Testis (tissue), 3 donors: Measurements from ENCODE around the gene DPP6. TPM values are rescaled to one million over a fixed set of nuclear protein-coding genes. Genes with fewer than 3 reads are reported as not detected.
"Not testable (repeated sequence)": the region's sequence is repeated elsewhere in the genome, so short reads cannot be mapped to it uniquely, and the experiment has no call there.

Experiments
- DNase-seq: peaks from one replicate; pipeline ENCODE4 v3.0.0-alpha.2; 2019
- H3K27ac ChIP-seq, 2 donors: fragments of 200-600 bp; sonication (generic); one replicate each; pipeline ENCODE4 v1.5.1; 2019
- H3K27me3 ChIP-seq: fragments of 200-600 bp; sonication (generic); one replicate; pipeline ENCODE4 v1.5.1; 2019
- H3K36me3 ChIP-seq: fragments of 200-600 bp; sonication (generic); one replicate; pipeline ENCODE4 v1.5.1; 2017; ENCODE audit warnings: low read depth; ENCODE audit errors: missing control alignments
- H3K4me1 ChIP-seq: fragments of 200-600 bp; sonication (generic); one replicate; pipeline ENCODE4 v1.5.1; 2019
- H3K4me3 ChIP-seq, 2 donors: fragments of 200-600 bp; sonication (generic); one replicate each; pipeline ENCODE4 v1.5.1; 2017 to 2019
- H3K9me3 ChIP-seq: fragments of 200-600 bp; sonication (generic); one replicate; pipeline ENCODE4 v1.5.1; 2017
- POLR2A ChIP-seq: fragments of 450-650 bp; IDR thresholded peaks from one replicate; pipeline ENCODE4 v1.6.1; 2017; ENCODE audit warnings: antibody characterized with exemption, mild to moderate bottlenecking, moderate library complexity
- WGBS, 2 donors: methylation state at CpG; one replicate each; pipeline ENCODE4 v1.1.5; 2018; 5-methylcytosine and 5-hydroxymethylcytosine counted together
- intact Hi-C: fragments of 100-400 bp; cut with DNase I; formaldehyde crosslinking; loops from one replicate; pipeline ENCODE4 v1.15.1; 2023; ENCODE audit warnings: low total_unique reads
- polyA plus RNA-seq: library from polyadenylated mRNA; stranded (reverse); fragments of 350-450 nt; fragmentation: Illumina TruSeq; extraction: RNeasy Lipid Tissue Mini Kit (QIAGEN cat#74804); gene quantifications from one replicate; pipeline ENCODE4 v1.2.3, GENCODE V29; 2014; ENCODE audit warnings: low read depth, low replicate concordance; ENCODE audit not compliant: insufficient read depth
- total RNA-seq, 2 donors: library from RNA; depleted of rRNA; stranded (reverse); fragments of >200 nt; gene quantifications; one replicate each; pipeline ENCODE4 v1.2.3, GENCODE V29; 2016
- TF ChIP-seq, protein P1 (sequence below), 3 experiments: fragments of 450-650 bp in 2 of 3; fragments of 200-600 bp in 1 of 3; sonication (generic) in 1 of 3; IDR thresholded peaks; one replicate each; pipeline ENCODE4 v1.5.1; 2016 to 2019; ENCODE audit warnings: antibody characterized with exemption in 3 of 3, mild to moderate bottlenecking in 2 of 3, moderate library complexity in 1 of 3

Gene DPP6
- total and polyA plus RNA-seq, 3 donors from 2014 or later: 26.0 to 78.3 (median 52.8) TPM

DNA sequence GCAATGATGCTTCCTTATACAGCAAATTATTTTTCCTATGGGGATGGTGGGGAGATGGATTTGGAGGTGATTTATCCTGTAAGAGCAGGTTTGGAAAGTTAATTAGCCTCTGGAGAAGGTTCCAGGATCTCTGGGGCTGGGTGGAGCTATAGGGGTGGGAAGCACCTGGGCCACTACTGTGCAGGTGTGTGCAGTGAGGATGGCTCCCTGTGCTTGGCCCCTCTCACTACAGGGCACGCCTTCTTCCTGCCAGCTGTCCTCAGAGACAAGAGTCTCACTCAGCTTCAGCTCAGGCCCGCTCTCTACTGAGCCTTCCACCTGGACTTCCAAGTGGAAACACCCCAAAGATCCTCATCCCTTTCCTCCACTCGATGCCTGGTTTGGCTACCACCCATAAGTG, 111.4 kb downstream of the DPP6 start:
- intact Hi-C loops, H3K4me3 ChIP-seq, H3K27ac ChIP-seq, H3K9me3 ChIP-seq, DNase-seq, H3K27me3 ChIP-seq, H3K4me1 ChIP-seq, H3K36me3 ChIP-seq: not testable (repeated sequence)
- WGBS, 2 donors: 96% methylated on average over 3 of the region's 3 CpGs; no CpG with 5 or more reads in 1 of the 2 donors

- Histone ChIP-seq H3K4me3 (no peak overlapping the region), H3K9me3 (no peaks in the 10 kb centered on the region), H3K27ac (no peak overlapping the region), H3K27me3 (no peaks in the 10 kb centered on the region), H3K36me3 (no peaks in the 10 kb centered on the region), H3K4me1 (no peaks in the 10 kb centered on the region)
- 36 to 39% methylated on average over 4 of the region's 4 CpGs for WGBS, 2 donors
- intact Hi-C loops: no loop called here
- DNase-seq: no peak
- TF ChIP-seq POLR2A: no peak
- TF ChIP-seq, protein P1, sequence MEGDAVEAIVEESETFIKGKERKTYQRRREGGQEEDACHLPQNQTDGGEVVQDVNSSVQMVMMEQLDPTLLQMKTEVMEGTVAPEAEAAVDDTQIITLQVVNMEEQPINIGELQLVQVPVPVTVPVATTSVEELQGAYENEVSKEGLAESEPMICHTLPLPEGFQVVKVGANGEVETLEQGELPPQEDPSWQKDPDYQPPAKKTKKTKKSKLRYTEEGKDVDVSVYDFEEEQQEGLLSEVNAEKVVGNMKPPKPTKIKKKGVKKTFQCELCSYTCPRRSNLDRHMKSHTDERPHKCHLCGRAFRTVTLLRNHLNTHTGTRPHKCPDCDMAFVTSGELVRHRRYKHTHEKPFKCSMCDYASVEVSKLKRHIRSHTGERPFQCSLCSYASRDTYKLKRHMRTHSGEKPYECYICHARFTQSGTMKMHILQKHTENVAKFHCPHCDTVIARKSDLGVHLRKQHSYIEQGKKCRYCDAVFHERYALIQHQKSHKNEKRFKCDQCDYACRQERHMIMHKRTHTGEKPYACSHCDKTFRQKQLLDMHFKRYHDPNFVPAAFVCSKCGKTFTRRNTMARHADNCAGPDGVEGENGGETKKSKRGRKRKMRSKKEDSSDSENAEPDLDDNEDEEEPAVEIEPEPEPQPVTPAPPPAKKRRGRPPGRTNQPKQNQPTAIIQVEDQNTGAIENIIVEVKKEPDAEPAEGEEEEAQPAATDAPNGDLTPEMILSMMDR (IDR thresholded peaks at IDR 0.05): no peak
These were observed 114.9 kb downstream of the DPP6 start for GRCh38 chr7:154167051-154167450.

DNA sequence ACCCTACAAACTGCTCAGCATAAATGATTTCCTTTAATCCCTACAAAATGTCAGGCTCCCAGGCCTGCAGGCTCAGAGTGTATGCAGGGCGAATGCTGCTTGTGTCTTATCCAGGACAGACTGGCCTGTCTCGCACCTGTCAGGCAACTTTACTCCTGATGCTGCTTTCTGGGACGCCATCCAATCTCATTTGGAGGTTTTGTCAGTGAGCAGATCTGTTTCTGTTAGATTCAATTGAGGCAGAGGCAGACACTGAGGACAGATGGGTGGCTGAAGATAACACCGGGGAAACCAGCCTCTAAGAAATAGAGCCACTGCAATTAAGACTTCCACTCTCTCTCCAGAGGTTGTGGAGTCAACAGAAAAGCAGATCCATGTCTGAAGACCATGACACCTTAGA, 115.6 kb downstream of the DPP6 start:
- Histone ChIP-seq H3K4me3 (no peak overlapping the region), H3K9me3 (no peaks in the 10 kb centered on the region), H3K36me3 (no peaks in the 10 kb centered on the region), H3K4me1 (no peaks in the 10 kb centered on the region), H3K27ac (no peak overlapping the region), H3K27me3 (no peaks in the 10 kb centered on the region)
- intact Hi-C loops: no loop called here
- DNase-seq: no peak
- WGBS, 2 donors: 75 to 78% methylated on average over 4 of the region's 4 CpGs
- TF ChIP-seq POLR2A: no peak
- TF ChIP-seq, protein P1 (IDR thresholded peaks at IDR 0.05): no peak

DNA sequence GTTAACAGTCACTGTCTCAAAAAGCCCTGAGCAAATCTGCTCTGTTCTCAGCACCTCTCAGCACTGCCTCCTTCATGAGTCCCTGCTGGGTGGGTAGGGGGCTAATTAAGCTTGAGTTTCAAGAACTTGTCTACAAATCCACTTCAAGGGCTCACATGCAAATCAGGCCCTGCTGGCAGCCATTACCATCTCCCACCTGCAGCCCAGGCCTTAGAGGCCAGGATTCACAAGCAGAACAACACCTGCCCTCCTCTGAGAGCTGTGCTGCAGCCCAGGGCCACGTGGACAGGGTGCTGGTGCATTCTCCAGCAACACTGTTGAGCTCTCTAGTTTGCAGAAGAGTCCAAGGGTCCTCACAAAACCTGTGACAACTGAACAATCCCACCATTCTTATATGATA, 119.2 kb downstream of the DPP6 start:
- no peaks in the 10 kb centered on the region for H3K27me3 ChIP-seq
- H3K36me3 ChIP-seq: no peaks in the 10 kb centered on the region
- no peak for DNase-seq
- 27 to 43% methylated on average over 1 of the region's 1 CpG for WGBS, 2 donors
- H3K4me1 ChIP-seq: no peaks in the 10 kb centered on the region
- intact Hi-C loops: no loop called here
- no peaks in the 10 kb centered on the region for H3K9me3 ChIP-seq
- TF ChIP-seq POLR2A: no peak
- TF ChIP-seq, protein P1 (IDR thresholded peaks at IDR 0.05): no peak
- H3K27ac ChIP-seq: no peak overlapping the region
- no peak overlapping the region for H3K4me3 ChIP-seq

DNA sequence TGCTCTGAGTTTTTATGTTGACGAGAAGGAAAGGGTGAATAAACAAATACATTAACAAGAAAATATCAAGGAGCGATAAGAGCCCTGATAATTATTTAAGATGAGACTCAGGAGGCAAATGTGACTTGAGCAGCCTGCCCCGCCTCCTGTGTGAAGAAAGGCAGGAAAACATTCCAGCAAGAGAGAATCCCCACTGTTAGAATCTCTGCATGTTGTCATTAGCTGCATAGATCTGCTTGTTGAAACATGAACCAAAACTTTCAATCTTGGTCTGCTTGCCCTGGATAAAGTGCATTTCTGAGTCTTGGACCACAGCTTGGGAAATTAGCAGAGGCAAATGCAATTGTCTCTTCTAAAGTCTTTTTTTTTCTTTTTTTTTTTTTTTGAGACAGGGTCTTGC, 120.0 kb downstream of the DPP6 start:
- H3K4me3 ChIP-seq: no peak overlapping the region
- H3K36me3 ChIP-seq: no peaks in the 10 kb centered on the region
- WGBS, 2 donors: 81 to 84% methylated on average over 3 of the region's 3 CpGs
- H3K4me1 ChIP-seq: no peaks in the 10 kb centered on the region
- H3K27me3 ChIP-seq: no peaks in the 10 kb centered on the region
- TF ChIP-seq, protein P1 (IDR thresholded peaks at IDR 0.05): no peak
- no peak for TF ChIP-seq POLR2A
- no peak overlapping the region for H3K27ac ChIP-seq
- DNase-seq: no peak
- intact Hi-C loops: no loop called here
- no peaks in the 10 kb centered on the region for H3K9me3 ChIP-seq
